Astrocyte of the cerebellum (primary cell): ENCODE data around the gene ALCAM.

Experiments used
- DNase-seq: peaks from one replicate; pipeline ENCODE4 v3.0.0-alpha.2; 2011; ENCODE audit warnings: low read depth
- H3K4me3 ChIP-seq: 2 replicates; pipeline ENCODE4 v1.5.1; 2011; ENCODE audit warnings: mild to moderate bottlenecking, low read depth, low read length, moderate library complexity
- in situ Hi-C: cut with HindIII; loops from 2 replicates; pipeline ENCODE4 v1.10.0; 2017; ENCODE audit warnings: low sequenced_read_pairs
- TF ChIP-seq, protein P1 (sequence below): IDR thresholded peaks from 2 replicates; pipeline ENCODE4 v1.5.1; 2012; ENCODE audit warnings: low read length, low read depth, moderate library complexity, mild to moderate bottlenecking; ENCODE audit errors: missing control alignments

The ALCAM gene

DNA sequence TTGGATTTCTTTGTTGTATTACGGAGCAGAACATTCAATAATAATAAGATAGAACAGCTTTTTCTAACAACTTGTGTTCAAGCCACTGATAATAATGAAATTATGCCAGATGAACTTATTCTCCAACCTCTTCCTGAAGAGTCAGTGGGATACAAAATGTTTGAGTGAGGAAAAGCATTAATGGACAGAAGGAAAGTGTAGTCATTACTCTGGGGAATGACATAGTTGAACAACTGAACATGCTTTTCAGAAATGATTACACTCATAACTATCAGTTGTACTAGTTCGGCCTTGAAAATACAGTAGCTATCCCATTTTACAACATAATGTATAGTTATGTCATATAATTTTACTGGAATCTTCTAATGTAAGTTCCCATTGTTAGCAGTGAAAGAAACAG, 55.9 kb downstream of the ALCAM start:
- TF ChIP-seq, protein P1, sequence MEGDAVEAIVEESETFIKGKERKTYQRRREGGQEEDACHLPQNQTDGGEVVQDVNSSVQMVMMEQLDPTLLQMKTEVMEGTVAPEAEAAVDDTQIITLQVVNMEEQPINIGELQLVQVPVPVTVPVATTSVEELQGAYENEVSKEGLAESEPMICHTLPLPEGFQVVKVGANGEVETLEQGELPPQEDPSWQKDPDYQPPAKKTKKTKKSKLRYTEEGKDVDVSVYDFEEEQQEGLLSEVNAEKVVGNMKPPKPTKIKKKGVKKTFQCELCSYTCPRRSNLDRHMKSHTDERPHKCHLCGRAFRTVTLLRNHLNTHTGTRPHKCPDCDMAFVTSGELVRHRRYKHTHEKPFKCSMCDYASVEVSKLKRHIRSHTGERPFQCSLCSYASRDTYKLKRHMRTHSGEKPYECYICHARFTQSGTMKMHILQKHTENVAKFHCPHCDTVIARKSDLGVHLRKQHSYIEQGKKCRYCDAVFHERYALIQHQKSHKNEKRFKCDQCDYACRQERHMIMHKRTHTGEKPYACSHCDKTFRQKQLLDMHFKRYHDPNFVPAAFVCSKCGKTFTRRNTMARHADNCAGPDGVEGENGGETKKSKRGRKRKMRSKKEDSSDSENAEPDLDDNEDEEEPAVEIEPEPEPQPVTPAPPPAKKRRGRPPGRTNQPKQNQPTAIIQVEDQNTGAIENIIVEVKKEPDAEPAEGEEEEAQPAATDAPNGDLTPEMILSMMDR: no peak
- no peak for DNase-seq
- in situ Hi-C loops: no loop called here
- no peak overlapping the region for H3K4me3 ChIP-seq

DNA sequence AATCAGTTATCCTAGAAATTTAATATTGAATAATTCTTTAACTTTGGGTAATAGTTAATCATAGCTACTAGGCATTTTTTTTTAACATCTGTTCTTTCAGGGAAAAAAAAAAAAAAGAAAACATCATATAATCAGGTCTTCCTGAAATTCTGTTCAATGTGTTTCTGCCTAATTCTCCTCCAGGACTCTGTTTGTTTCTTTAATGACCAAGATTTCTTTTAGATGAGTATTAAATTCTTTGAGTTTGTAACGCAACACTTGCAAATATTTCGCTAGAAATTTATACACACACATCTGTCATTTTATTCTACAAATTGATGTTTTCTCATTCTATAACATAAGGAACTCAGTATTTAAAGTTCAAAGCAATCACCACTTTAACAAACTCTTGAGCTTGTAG, 56.7 kb downstream of the ALCAM start:
- in situ Hi-C loops: no loop called here
- TF ChIP-seq, protein P1: no peak

DNA sequence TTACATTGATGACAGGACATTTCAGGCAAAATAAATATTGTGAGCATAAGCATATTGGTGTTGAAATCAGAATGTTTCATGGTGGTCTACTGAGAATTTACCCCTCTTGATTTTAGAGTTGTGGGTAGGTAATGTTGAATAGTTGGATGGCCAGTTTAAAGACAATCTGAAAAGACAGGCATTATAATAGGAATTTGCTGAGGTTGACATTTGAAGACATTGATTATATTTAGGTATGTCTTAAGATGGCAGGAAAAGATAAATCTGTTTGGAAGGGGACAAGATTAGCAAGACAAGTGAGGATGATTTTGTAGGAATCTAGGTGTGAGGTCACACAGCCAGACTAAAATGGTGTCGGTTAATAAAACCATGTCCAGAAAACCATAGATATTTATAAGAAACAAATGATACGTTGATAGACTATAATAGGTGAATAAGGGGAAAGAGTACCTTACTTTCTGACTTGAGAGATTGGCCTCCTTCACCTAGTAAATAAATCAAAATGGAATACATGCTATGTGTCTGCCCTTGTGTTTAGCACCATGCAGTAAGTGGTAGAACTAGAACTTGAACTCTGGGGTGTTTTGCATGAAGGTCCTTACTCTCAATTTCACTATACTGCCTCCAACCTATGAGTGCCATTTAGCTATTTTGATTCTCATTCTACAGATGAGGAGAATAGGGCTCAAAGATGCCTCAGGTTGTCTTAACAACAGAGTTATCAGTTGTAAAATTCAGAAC, 57.9 kb downstream of the ALCAM start:
- in situ Hi-C loops: no loop called here
- TF ChIP-seq, protein P1: no peak
- DNase-seq: no peak
- H3K4me3 ChIP-seq: no peak overlapping the region

More for the DNA sequence above, 56.7 kb downstream of the ALCAM start:
- no peak overlapping the region for H3K4me3 ChIP-seq
- no peak for DNase-seq

DNA sequence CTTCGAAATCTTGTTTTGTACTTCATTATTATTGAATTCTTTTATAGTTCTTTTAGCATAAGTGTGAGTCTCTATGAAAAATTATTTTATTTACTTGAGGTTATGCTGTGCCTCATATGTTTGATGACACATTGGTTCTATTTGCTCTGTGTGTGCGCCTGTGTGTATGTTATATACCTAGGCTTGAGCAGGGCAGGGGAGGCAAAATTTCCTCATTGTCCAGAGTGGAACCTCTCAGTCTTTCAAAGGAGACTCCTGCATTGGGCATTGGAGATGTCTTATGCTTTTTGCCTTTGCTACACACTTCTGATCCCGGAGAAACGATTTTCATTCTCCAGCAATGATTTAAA, 58.4 kb downstream of the ALCAM start:
- in situ Hi-C loops: no loop called here
- TF ChIP-seq, protein P1: no peak
- no peak for DNase-seq
- no peak overlapping the region for H3K4me3 ChIP-seq

DNA sequence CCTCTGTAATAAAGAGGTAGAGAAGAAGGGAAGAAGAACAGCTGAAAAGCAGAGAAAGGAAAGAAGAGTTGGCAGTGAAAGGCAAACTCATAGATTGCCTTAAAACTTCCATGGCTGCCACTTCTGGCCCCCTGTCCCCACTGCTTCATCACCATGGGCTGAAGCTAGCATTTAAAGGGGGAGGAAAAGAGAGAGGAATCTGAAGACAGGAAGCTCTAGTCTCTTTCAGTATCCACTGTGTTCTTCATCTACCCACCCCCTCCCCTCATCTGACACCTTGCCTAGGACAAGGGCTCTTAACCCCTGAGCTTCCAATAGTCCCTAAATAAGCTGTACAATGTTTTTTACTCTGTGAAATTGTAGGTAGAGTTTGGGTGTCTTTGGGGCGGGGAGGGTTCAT, 60.6 kb downstream of the ALCAM start:
- H3K4me3 ChIP-seq: no peak overlapping the region
- DNase-seq: no peak
- in situ Hi-C loops: no loop called here
- TF ChIP-seq, protein P1: no peak

DNA sequence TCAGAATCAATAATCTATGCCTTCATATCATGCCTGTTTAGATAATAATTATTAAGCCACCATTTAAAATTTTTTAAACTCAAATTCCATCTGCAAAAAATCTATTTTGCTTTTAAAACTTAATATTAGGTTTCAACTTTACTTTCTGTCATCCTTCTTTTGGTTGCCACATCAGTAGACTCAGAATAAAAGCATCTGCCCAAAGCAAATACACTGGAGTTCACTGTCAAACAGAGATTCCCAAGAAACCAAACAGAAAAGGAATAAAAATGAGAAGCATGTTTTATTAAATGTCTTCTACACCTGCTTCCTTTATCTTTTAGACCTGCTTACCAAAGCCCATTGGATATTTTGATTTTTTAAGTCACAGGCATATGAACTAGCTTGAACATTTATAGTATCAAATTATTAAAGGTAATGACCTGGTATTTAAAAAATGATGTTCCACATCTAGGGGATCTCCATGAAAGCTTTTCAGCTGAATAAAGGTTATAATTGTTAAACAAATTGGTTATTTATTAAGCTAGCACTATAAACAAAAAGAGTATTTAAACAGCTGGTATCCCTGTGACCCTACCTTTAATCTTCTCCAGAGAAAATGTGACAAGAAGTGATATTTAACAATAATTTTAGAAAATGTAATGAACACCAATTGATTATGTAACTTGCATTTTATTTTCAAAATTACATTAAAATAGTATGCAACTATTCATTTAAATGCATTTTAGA, 62.5 kb downstream of the ALCAM start:
- no peak for DNase-seq
- TF ChIP-seq, protein P1: no peak
- H3K4me3 ChIP-seq: no peak overlapping the region
- in situ Hi-C loops: no loop called here
